Right cardiac atrium (tissue), 5 donors: ENCODE data around the gene PRDX4. TPM values are rescaled to one million over a fixed set of nuclear protein-coding genes. Genes with fewer than 3 reads are reported as not detected.

Experiments used
- ATAC-seq, 2 donors: fragments of 200-7000 bp; cut with Tn5 transposase; one replicate each; pipeline versions ENCODE4 v1.8.0 to v1.9.1; 2020; ENCODE audit warnings: moderate library complexity in 2 of 2, mild to moderate bottlenecking in 1 of 2
- DNase-seq, 3 donors: peaks; one replicate each; pipeline ENCODE4 v3.0.0-alpha.2; 2020
- H3K27ac ChIP-seq: one replicate; pipeline ENCODE4 v1.5.1; 2013; ENCODE audit warnings: mild to moderate bottlenecking, low read length, control low read depth, moderate library complexity
- H3K27me3 ChIP-seq: one replicate; pipeline ENCODE4 v1.6.1; 2013; ENCODE audit not compliant: control insufficient read depth, insufficient read depth
- H3K4me1 ChIP-seq: one replicate; pipeline ENCODE4 v1.6.1; 2013; ENCODE audit warnings: low read length; ENCODE audit not compliant: control insufficient read depth, insufficient read depth
- H3K4me3 ChIP-seq: one replicate; pipeline ENCODE4 v1.5.1; 2013; ENCODE audit warnings: low read length, control low read depth
- H3K9me3 ChIP-seq: one replicate; pipeline ENCODE4 v1.6.1; 2013; ENCODE audit warnings: low read length; ENCODE audit not compliant: control insufficient read depth
- WGBS: extraction: QIAGEN DNeasy Blood & Tissue Kit; methylation state at CpG from one replicate; pipeline ENCODE4 v1.1.7; 2013; 5-methylcytosine and 5-hydroxymethylcytosine counted together
- intact Hi-C, 4 donors: fragments of 100-400 bp; cut with DNase I; formaldehyde crosslinking; loops; one replicate each; pipeline versions ENCODE4 v1.11.0 to v1.14.0; 2022 to 2023
- polyA plus RNA-seq: library from polyadenylated mRNA; stranded (reverse); fragments of 200-250 nt; gene quantifications from one replicate; pipeline ENCODE4 v1.2.3, GENCODE V29; 2013
- total RNA-seq, 4 donors: library from RNA; stranded (reverse); fragmentation: NEBNext Ultra II Directional; extraction: Animal tissue kit (Norgen Biotek cat#: 25700); gene quantifications; one replicate each; pipeline ENCODE4 v1.2.1, GENCODE V29; 2021
- donor health status: healthy with polysubstance abuse.
- donor health status: DM: no; HTN: yes; CAD: no.
- donor health status: DM: no; HTN: no; CAD: no.
- donor health status: DM: no; HTN: yes; CAD: no; lungs with severe emphysema.
- donor health status: DM: yes; HTN: yes; CAD: no.

The PRDX4 gene
- total and polyA plus RNA-seq, 5 donors: 71.9 to 88.4 (median 78.8) TPM

- 90% methylated on average over 1 of the region's 1 CpG for WGBS
- no peak for ATAC-seq
- intact Hi-C loops: no loop called here
Observed at GRCh38 chrX:23731951-23732350, 64.7 kb downstream of the PRDX4 start.

DNA sequence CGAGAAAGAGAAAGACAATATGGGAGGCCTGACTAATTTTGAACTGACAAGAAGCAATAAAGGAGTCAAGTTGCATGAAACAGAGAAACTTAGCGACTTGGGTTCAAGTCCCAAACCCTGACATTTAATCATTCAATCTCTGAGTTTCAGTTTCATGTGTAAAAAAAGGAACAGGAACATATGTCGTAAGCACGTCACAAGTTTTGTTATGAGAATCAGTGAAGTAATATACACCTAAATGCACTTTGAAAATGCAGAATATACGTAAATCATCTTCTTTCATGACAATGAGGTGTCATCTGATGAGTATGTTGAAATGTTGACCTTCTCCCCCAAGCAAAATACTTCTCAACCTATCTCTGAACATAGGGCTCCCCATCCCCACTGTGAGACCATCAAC lies 65.4 kb downstream of the PRDX4 start:
- ATAC-seq (no peak), DNase-seq (no peak)
- Histone ChIP-seq H3K27me3 (no peaks in the 10 kb centered on the region), H3K4me1 (no peaks in the 10 kb centered on the region), H3K27ac (no peak overlapping the region), H3K4me3 (no peak overlapping the region), H3K9me3 (no peaks in the 10 kb centered on the region)
- WGBS: 77% methylated on average over 5 of the region's 5 CpGs
- intact Hi-C loops: no loop called here

More at GRCh38 chrX:23731951-23732350, 64.7 kb downstream of the PRDX4 start:
- Histone ChIP-seq H3K27ac (no peak overlapping the region), H3K9me3 (no peaks in the 10 kb centered on the region), H3K4me1 (no peaks in the 10 kb centered on the region), H3K27me3 (no peaks in the 10 kb centered on the region), H3K4me3 (no peak overlapping the region)
- DNase-seq: no peak

Other genes starting within 250 kb of the PRDX4 start
- gene ACOT9, start 75.8 kb downstream of the PRDX4 start, total RNA-seq: 10 to 100 TPM; 33.5 to 50.2 (median 38.3) TPM
- 42.3 TPM for gene ACOT9, start 75.8 kb downstream of the PRDX4 start, polyA plus RNA-seq
- 100 to 1,000 TPM; 275 to 486 (median 317) TPM for gene SAT1, start 115.7 kb downstream of the PRDX4 start, total RNA-seq
- gene SAT1, start 115.7 kb downstream of the PRDX4 start, polyA plus RNA-seq: 523 TPM
- gene APOO, start 240.4 kb downstream of the PRDX4 start, total RNA-seq: 10 to 100 TPM; 65.7 to 88.9 (median 83.1) TPM
- 105 TPM for gene APOO, start 240.4 kb downstream of the PRDX4 start, polyA plus RNA-seq
- gene CXorf58, start 240.5 kb downstream of the PRDX4 start, total RNA-seq: under 1 TPM in 3 of 4 donors, not detected in 1; 0.31 to 0.65 (median 0.45) TPM
- 0.09 TPM for gene CXorf58, start 240.5 kb downstream of the PRDX4 start, polyA plus RNA-seq